NCI-H2227 treated with DMSO at 0.1 percent for 48 hours (cell line): ENCODE measurements around the gene CCDC14.
"Not testable (repeated sequence)": the region's sequence is repeated elsewhere in the genome, so short reads cannot be mapped to it uniquely, and the experiment has no call there.

ENCODE experiments used
- DNase-seq: peaks from one replicate; lab custom pipeline; 2025; lab: John Stamatoyannopoulos, UW

The CCDC14 gene

DNA sequence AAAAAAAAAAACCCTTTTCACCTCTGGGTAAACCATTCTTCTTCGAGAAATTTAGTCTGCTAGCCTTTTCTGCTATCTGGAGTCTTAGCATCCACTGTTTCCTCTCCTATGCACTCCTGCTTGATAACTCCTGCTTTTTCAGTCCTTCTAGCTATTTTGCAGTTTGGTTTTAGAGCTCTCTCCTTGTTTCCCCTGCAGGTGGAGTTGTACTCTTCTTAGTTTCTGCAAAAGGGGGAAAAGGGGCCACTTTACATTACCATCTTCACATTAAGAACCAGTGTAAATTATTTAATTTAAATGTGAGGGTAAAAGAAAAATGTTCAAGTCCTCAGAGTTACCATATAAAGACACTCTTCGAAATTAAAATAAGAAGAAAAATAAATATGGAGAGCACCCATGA lies 53.3 kb downstream of the CCDC14 start:
- no peak for DNase-seq

DNA sequence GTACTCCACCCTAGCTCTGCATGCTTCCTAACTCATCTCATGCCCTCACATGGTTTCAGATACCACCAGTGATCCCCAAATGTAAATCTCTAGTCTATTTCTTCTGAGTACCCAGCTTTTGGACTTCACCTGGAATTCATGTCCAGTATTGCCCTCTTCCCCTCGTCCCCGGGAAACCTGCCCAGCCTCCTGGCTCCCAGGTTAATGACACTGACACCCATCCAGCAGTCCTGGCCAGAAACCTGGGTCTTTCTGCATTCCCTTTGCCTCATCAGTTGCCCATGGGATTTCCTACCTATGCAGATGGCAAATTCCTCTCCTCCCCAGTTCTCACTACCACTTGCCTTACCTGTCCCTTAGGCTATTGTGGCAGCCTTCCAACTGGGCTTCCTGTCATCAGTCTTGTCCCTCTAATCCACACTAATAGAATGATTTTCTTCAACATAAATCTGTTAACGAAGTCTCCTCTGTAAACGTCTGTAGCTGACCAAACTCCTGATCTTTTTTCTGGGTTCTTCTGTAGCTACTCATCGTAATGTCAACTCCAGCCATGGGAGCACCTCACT lies 61.6 kb downstream of the CCDC14 start:
- DNase-seq = no peak

DNA sequence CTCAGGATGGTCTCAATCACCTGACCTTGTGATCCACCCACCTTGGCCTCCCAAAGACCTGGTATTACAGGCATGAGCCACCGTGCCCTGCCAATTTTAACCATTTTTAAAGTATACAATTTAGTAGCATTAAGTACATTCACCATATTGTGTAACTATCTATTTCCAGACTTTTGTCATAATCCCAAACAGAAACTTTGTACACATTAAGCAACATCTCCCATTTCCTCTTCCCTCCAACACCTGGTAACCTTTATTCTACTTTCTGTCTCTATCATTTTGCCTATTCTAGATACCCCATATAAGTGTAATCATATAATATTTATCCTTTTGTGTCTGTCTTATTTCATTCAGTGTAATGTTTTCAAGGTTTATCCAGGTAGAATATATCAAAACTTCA lies 68.0 kb downstream of the CCDC14 start:
- no peak for DNase-seq

DNA sequence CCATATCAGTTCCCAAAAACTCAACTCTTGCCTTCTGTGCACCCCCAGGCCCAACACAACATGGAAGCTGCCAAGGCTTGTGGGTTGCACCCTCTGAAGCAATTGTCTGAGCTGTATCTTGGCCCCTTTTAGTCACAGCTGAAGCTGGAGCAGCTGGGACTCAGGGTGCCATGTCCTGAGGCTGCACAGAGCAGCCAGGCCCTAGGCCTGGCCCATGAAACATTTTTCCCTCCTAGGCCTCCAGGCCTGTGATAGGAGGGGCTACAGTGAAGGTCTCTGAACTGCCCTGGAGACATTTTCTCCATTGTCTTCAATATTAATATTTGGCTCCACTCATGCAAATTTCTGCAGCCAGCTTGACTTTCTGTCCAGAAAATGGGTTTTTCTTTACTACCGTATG lies 68.8 kb downstream of the CCDC14 start:
- DNase-seq = no peak

DNA sequence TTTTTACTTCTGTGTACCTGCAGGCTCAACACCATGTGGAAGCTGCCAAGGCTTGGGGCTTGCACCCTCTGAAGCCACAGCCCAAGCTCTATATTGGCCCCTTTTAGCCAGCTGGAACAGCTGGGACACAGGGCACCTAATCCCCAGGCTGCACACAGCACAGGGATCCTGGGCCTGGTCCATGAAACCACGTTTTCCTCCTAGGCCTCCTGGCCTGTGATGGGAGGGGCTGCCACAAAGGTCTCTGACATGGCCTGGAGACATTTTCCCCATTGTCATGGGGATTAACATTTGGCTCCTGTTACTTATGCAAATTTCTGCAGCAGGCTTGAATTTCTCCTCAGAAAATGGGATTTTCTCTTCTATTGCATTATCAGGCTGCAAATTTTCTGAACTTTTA lies 70.0 kb downstream of the CCDC14 start:
- not testable (repeated sequence) for DNase-seq

DNA sequence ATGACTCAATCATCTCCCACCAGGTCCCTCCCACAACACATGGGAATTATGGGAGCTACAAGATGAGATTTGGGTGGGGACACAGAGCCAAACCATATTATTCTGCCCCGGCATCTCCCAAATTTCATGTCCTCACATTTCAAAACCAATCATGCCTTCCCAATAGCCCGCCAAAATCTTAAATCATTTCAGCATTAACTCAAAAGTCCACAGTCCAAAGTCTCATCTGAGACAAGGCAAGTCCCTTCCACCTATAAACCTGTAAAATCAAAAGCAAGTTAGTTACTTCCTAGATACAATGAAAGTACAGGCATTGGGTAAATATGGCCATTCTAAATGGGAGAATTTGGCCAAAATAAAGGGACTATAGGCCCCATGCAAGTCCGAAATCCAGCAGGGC lies 70.9 kb downstream of the CCDC14 start:
- DNase-seq = not testable (repeated sequence)

DNA sequence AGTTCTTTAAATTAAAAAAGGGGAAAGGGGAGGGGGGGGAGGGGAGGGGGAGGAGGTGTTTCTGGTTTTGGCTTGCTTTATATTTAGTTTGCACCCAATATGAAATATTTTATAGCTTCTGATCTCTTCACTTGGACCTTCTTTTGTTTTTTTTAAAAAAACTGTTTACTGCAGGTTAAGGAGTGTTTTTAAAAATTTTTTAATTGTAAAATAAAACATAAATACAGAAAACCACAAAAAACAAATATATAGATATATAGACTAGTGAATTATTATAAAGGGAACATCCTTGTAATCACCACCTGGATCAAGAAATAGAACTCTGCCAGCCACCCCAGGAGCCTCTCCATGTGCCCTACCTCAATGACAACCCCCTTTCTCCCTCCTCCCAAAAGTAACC lies 76.0 kb downstream of the CCDC14 start:
- DNase-seq = no peak

DNA sequence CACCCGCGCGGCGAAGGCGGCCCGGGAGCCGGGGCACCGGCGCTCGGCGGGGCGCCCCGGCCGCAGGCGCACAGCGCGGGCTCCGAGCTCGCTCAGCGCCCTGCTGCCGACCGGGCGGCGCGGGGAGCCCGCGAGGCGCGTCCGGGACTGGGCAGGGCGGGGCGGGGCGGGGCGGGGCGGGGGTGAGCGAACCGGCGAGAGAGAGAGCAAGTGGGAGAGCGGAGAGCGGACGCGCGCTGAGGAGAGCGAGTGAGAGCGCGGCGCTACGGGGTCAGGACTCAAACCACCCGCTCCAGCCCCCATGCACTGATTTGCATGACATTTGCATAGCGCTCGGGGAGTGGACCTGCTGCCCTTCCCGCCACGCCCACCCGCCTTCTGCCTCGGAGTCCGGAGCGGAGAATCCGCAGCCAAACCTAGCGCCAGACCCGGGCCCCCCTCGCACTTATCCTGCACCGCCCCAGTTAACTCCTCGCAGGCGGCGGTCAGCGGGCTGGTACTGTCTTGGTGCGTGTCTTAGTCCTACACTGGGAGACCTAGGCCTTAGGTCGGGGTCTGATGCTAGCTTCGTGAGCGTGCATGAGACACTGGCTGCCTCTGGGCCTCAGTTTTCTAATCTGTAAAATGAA lies 76.7 kb downstream of the CCDC14 start, which contains the start of gene MYLK:
Gene MYLK, minus strand, starts transcription at position 130 of the 629 bp plus-strand sequence. CDS start 90,491 bp downstream, outside the sequence.
- peak; percentile 62 for DNase-seq

DNA sequence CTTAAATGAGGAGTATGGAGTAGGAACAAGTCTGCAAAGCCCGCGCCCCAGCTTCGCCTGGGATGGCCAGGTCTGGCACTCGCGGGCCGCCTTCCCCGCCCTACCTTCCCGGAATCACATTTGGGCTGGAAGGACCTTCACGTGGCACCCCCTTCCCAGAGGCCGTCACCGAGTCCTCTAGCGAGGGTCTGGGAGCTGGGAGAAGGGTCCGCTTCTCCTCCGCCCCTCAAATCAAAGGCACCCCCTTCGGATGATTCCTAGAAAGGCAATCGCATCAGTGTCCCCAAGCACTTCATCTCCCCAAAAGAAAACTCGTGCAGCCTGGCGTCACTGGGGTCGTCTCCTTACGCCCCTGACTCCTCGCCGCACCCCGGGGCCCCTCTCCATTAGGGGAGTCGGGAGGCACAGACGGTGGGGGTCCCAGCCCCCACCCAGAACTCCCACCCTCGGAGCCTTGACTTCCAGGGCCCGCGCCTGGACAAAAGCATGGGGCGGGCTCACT lies 77.3 kb downstream of the CCDC14 start:
- no peak for DNase-seq

DNA sequence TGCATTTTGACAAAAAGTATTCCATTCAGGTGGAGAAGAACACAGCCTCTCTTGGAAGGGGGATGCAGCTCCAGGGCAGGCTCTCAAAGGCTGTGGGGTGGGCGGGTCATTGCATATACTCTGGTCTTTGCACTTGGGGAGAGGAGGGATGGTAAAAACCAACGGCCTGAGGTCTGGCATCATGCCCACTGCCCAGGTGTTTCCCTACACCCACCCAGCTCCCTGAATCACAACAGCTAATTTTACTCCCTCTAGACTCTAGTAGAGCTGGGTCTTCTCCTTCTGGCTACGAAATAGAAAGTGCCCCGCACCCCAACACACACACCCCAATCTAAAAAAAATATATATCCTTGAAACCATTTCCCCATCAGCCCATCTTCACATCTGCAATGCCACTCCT lies 77.9 kb downstream of the CCDC14 start:
- DNase-seq = no peak

DNA sequence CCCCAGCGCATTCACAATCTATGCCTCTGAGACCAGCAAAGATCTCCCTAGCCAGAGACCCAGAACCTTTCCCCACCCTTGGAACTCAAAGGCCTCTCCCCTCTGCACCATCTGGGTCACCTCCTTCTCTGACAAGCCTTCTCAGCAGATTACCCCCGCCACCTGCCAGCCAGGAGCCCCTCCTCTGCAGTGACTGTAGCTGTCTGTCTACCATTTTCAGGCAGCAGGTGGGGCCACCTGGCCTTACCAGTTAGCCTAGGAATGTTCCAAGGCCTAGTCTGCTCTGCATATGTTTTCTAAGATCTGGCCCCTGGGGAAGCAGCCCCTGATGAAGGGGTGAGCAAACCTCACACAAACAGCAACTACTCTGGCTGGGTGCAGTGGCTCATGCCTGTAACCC lies 79.3 kb downstream of the CCDC14 start:
- DNase-seq = no peak

DNA sequence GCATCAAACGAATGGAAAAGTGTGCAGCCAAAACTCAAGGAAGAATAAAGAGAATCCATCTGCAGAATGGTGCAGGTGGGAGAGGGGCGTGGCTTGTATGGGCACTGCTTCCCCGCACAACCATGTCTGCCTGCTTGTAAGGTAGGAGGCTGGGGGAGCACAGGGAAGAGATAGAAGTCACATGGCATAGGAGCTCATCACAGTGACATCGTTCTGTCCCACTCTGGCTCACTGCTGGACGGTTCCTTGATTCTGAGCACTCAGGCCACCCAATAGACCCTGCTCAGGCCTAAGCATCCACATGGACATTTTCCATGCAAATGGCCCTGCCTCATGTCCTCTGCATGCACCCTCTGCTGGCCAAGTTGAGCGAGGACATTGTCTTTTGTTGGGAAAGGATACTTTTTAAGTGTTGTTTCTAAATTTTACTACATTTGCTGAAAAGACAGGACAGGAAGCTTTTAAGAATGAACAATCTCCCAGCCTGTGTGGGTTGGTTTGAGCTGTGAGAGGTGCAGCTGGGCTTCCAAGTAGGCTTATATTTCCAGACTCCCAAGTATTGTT lies 79.9 kb downstream of the CCDC14 start:
- no peak for DNase-seq

DNA sequence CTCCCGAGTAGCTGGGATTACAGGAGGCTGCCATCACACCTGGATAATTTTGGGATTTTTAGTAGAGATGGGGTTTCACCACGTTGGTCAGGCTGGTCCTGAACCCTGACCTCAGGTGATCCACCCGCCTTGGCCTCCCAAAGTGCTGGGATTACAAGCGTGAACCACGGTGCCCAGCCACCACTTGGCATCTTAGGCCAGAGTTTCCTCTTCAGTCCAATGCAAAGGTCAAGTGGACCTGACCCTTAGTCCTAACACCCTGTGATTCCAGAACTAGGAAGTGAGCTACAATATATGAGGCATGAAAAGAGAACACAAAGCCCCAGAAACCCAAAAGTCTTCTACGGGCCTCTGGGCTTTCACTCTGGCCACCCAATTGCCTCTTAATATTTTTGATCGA lies 82.2 kb downstream of the CCDC14 start:
- DNase-seq = no peak

DNA sequence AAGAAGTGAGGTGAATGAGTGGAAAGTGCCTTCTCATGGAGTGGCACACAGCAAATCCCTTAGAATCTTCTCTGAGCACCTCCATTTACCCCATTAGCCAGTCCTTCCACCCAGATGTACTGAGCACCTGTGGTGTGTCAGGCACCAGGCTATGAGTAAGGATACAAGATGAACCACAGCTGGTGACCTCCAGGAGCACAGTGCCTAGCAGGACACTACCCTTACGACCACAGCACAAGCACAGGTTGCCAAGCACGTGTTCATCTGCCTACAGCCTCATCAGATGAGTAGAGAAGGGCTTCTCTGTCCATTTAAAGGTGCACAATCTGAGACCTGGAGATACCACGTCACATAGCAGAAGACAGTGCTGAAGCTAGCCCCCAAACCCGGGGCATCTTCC lies 83.1 kb downstream of the CCDC14 start:
- DNase-seq = no peak

DNA sequence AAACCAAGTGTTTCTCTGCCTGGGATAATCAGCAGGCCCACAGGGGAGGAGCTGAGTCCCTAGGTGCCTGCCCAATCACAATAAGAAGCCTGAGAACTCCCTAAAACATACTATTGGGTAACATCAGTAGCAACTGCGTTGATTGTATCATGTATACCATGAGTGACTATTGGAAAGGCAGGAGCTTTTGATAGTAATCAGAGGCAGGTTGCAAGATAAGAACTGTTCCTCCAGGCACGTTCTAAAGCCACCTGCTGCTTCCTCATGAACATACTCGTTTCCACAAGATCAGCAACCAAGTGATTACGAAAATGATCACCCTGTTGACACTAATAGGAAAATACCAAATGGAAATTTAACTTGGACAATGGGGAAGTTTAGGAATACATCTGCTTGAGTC lies 83.6 kb downstream of the CCDC14 start:
- DNase-seq = no peak

DNA sequence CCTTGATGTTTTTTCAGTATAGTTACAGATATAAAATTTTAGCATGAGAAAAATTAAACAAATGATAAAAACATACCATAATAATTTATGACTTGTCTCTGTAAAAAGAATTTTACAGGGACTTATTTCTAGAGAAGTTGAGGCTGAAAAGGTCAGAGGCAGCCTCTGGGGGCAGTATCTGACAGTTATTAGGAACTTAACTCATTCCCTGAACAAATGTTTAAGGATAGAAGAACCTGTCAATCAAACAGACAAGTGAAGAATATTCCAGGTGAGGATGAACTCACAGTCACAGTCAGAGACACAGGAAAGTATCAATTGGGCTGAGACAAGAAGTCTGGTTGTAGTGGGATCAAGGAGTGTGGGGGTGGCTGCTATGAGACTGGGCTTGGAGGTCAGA lies 84.2 kb downstream of the CCDC14 start:
- no peak for DNase-seq

DNA sequence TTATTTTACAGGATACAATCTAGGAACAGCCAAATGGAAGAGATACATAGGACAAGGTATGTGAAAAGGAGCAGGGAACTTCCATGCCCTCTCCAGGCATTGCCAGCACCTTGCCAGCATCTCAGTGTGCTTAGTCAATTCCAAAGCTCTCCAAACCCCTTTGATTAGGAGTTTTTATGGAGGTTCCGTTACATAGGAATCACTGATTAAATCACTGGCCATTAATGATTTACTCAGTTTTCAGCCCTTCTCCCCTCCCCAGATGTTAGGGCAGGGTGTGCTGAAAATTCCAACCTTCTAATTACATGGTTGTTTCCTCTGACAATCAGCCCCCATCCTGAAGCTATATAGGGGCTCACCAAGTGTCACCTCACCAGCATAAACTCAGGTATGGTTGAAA lies 88.4 kb downstream of the CCDC14 start:
- no peak for DNase-seq

DNA sequence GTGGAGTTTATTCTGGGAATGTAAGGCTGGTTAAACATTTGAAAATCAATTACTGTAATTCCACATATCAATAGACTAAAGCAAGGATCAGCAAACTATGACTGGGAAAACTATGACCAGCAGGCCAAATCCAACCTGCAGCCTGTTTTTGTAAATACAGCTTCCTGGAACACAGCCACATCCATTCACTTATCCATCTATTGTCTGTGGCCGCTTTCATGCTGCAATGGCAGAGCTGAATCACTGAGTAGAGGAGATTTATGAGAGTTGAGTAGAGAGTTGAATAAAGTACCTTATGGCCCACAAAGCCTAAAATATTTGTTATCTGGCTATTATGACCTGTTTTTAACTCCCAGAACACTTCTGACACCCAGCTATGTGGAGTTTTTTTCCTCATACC lies 89.1 kb downstream of the CCDC14 start:
- no peak for DNase-seq

DNA sequence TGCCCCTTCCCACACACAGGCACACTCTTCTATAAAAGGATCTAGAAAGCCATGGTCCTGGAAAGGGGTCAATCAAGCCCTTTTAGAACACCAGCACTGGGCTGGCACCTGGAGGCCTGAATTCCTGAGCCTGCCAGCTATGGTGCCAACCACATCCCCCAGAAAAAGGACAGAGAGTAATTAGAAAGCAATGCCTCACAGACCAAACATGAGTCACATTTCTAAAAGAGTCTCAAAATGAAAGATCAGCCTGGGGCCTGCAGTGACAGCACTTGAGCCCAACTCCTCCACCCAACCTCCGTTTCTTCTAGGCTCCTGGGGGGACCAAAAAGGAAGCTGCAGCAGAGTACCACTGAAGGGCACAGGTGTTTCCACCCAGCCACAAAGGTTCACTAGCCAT lies 91.0 kb downstream of the CCDC14 start:
- DNase-seq = no peak

DNA sequence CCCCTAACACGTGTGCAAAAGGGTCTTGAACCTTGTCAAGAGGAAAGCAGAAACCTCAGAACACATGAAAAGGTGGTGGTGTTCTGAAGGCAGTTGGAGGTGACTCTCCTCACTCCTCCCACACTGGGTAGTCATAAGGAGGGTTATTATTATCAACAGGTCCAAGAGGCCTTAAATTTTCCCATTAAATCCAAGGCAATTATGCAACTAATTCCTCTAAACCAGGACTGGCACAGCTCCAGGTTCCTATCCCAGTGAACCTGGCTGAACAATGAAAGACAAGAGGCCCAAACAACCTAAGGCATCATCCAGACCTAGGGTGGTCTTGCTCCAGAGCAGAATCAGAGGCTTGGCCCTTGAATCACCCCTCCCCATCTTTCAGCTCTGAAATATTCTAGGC lies 91.9 kb downstream of the CCDC14 start:
- no peak for DNase-seq

DNA sequence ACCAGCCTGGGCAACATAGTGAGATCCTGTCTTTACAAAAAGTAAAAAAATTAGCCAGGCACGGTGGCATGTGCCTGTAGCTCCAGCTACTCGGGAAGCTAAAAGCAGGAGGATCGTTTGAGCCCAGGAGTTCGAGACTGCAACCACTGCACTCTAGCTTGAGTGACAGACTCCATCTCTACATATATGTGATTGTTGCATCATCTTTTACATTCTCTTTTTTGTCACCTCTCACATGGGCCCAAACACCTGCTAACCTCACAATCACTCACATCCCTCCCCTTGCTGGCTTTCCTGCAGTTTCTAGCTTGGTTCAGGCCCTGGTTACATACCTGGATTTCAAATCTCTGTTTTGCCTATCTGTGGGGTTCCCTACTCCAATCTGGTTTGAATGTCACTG lies 96.3 kb downstream of the CCDC14 start:
- DNase-seq = no peak
